DND-41 (cell line): Measurements from ENCODE around the gene LIMD2.

Experiments used
- EZH2 ChIP-seq: IDR thresholded peaks from 3 replicates; pipeline ENCODE4 v1.6.1; 2012; ENCODE audit warnings: borderline replicate concordance, low read depth, mild to moderate bottlenecking, moderate library complexity, low read length, inconsistent platforms; ENCODE audit not compliant: severe bottlenecking
- TF ChIP-seq, protein P1 (sequence below): IDR thresholded peaks from 2 replicates; pipeline ENCODE4 v1.5.1; 2012; ENCODE audit warnings: borderline replicate concordance, low read length, moderate library complexity, mild to moderate bottlenecking; ENCODE audit not compliant: poor library complexity, severe bottlenecking; ENCODE audit errors: extremely low read depth

DNA sequence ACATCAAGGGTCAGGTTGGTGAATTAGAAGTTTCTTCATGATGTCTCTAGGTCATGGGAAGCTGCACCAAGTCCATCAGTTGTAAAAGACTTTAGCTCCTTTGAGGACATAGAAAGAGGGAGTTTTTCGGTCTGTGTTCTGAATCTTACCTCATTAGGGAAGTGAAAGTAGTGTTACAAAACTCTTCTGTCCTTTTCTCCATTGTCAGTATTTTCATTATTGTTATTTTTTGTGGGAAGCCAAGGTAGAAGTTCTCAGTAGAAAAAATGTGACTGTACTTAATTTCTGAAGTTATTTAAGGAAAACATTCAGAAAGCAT is 53.5 kb downstream of the LIMD2 start:
- TF ChIP-seq, protein P1, sequence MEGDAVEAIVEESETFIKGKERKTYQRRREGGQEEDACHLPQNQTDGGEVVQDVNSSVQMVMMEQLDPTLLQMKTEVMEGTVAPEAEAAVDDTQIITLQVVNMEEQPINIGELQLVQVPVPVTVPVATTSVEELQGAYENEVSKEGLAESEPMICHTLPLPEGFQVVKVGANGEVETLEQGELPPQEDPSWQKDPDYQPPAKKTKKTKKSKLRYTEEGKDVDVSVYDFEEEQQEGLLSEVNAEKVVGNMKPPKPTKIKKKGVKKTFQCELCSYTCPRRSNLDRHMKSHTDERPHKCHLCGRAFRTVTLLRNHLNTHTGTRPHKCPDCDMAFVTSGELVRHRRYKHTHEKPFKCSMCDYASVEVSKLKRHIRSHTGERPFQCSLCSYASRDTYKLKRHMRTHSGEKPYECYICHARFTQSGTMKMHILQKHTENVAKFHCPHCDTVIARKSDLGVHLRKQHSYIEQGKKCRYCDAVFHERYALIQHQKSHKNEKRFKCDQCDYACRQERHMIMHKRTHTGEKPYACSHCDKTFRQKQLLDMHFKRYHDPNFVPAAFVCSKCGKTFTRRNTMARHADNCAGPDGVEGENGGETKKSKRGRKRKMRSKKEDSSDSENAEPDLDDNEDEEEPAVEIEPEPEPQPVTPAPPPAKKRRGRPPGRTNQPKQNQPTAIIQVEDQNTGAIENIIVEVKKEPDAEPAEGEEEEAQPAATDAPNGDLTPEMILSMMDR: no peak
- TF ChIP-seq EZH2: no peak
